Measurements from ENCODE around the gene SLC38A9. TPM values are rescaled to one million over a fixed set of nuclear protein-coding genes. Genes with fewer than 3 reads are reported as not detected.

The SLC38A9 gene
- total and polyA plus RNA-seq, 2 of the 8 experiments (the other 6 are each of a cell fraction or from before 2014, with no cell fraction given): 29.2 to 43.7 TPM

GRCh38 chr5:55633574-55634208 lies 78.4 kb downstream of the SLC38A9 start:
- ChIA-PET CTCF (ENCODE audit: partially characterized antibody) (interaction anchor here (0.6 kb wide), 1 partner anchor 9 kb away, joined by 3 read pairs; no protein-coding TSS in a partner anchor), POLR2A (ENCODE audit: partially characterized antibody) (no interaction called here)
- no peak overlapping the region for H3K27ac ChIP-seq (ENCODE audit: low read depth, low read length)
- H3K36me3 ChIP-seq (ENCODE audit: control insufficient read depth in 2 of 4, insufficient read depth in 4 of 4, low read length in 3 of 4): peaks cover 0 to 4% (median 0%) of the 10 kb centered on the region in 4 experiments; a peak in 4 of 8 replicates
- no peak overlapping the region for H4K91ac ChIP-seq (replicated peaks; ENCODE audit: insufficient read length, low read length)
- H3K4me1 ChIP-seq (replicated peaks in 1 of 4; ENCODE audit: control insufficient read depth in 3 of 4, insufficient read depth in 4 of 4, low read length in 3 of 4): peaks cover 0 to 18% (median 2%) of the 10 kb centered on the region in 4 experiments; a peak in 2 of 7 replicates
- no peak overlapping the region for H2AFZ ChIP-seq (ENCODE audit: low read length)
- H3K23me2 ChIP-seq (ENCODE audit: low read depth, low read length): no peaks in the 10 kb centered on the region; the same call in 1 of the 2 replicates
- DNase-seq (ENCODE audit: low read depth in 1 of 2, low spot score in 2 of 2): no peak
- no peak overlapping the region for H2BK120ac ChIP-seq (replicated peaks; ENCODE audit: low read depth, low read length)
- no peaks in the 10 kb centered on the region for H3K27me3 ChIP-seq (replicated peaks in 1 of 4; ENCODE audit: control insufficient read depth in 3 of 4, extremely low read depth in 1 of 4, insufficient read depth in 3 of 4, low read length in 3 of 4)
- no peak for FAIRE-seq
- no peaks in the 10 kb centered on the region for H3K9me3 ChIP-seq (ENCODE audit: insufficient read depth in 2 of 2, low read depth in 1 of 2, low read length in 1 of 2)
- H2AK5ac ChIP-seq (ENCODE audit: low read depth, low read length): no peak overlapping the region
- no peak overlapping the region for H3K56ac ChIP-seq (replicated peaks; ENCODE audit: insufficient read length, low read depth, low read length)
- no peaks in the 10 kb centered on the region for H3K79me1 ChIP-seq (ENCODE audit: low read depth, low read length)
- WGBS, 2 experiments (ENCODE audit: extremely low coverage in 1 of 2, insufficient coverage in 1 of 2, insufficient read length in 1 of 2, insufficient replicate concordance in 2 of 2, low coverage in 1 of 2, low lambda C conversion rate in 2 of 2, missing lambda C conversion rate in 1 of 2): 97% methylated on average over 4 of the region's 4 CpGs; no CpG with 5 or more reads in 1 of the 2 experiments
- H4K20me1 ChIP-seq (replicated peaks in 1 of 2; ENCODE audit: control insufficient read depth in 1 of 2, insufficient read depth in 2 of 2, low read length in 2 of 2): no peaks in the 10 kb centered on the region
- no peak overlapping the region for H2BK20ac ChIP-seq (ENCODE audit: low read length)
- H3K18ac ChIP-seq (ENCODE audit: extremely low read depth, low read length): no peak overlapping the region
- no peak for TF ChIP-seq KDM1A (IDR thresholded peaks at IDR 0.05; ENCODE audit: borderline replicate concordance, low read length)
- no peak for TF ChIP-seq SP1 (IDR thresholded peaks at IDR 0.05; ENCODE audit: low read depth, low read length)
- no peak overlapping the region for H3K4me3 ChIP-seq (ENCODE audit: extremely low read depth in 1 of 4, insufficient read depth in 2 of 4, low read depth in 3 of 4, low read length in 4 of 4)
- no peak overlapping the region for H2BK15ac ChIP-seq (ENCODE audit: low read length)
- H3K9ac ChIP-seq (replicated peaks in 1 of 4; ENCODE audit: extremely low read depth in 1 of 4, low read depth in 3 of 4, low read length in 3 of 4): no peak overlapping the region
- H2BK12ac ChIP-seq (ENCODE audit: low read depth, low read length): no peak overlapping the region
- H3K4ac ChIP-seq (replicated peaks; ENCODE audit: insufficient read length, low read depth, low read length): no peak overlapping the region
- H4K5ac ChIP-seq (ENCODE audit: insufficient read length, low read depth, low read length): no peak overlapping the region
- H3K23ac ChIP-seq (ENCODE audit: insufficient read length): no peak overlapping the region
- no peak overlapping the region for H2BK5ac ChIP-seq (ENCODE audit: low read depth, low read length)
- H4K8ac ChIP-seq (ENCODE audit: extremely low read depth, insufficient read depth, low read length): no peak overlapping the region
- no peaks in the 10 kb centered on the region for H3K79me2 ChIP-seq (ENCODE audit: control insufficient read depth in 1 of 2, insufficient read depth in 2 of 2, low read length in 2 of 2)
- H3K14ac ChIP-seq (ENCODE audit: insufficient read length): no peak overlapping the region
- H3K4me2 ChIP-seq (ENCODE audit: insufficient read depth in 1 of 2, low read depth in 2 of 2, low read length in 2 of 2): no peak overlapping the region

Measured in H1 (cell line).